ENCODE data around the gene UNC13D. TPM values are rescaled to one million over a fixed set of nuclear protein-coding genes. Genes with fewer than 3 reads are reported as not detected.
A peak's percentile ranks its signal among the peaks of the same experiment; 100 is the strongest.

UNC13D gene
- total and polyA plus RNA-seq, 3 experiments from 2014 or later: 90.3 to 154 (median 143) TPM

DNA sequence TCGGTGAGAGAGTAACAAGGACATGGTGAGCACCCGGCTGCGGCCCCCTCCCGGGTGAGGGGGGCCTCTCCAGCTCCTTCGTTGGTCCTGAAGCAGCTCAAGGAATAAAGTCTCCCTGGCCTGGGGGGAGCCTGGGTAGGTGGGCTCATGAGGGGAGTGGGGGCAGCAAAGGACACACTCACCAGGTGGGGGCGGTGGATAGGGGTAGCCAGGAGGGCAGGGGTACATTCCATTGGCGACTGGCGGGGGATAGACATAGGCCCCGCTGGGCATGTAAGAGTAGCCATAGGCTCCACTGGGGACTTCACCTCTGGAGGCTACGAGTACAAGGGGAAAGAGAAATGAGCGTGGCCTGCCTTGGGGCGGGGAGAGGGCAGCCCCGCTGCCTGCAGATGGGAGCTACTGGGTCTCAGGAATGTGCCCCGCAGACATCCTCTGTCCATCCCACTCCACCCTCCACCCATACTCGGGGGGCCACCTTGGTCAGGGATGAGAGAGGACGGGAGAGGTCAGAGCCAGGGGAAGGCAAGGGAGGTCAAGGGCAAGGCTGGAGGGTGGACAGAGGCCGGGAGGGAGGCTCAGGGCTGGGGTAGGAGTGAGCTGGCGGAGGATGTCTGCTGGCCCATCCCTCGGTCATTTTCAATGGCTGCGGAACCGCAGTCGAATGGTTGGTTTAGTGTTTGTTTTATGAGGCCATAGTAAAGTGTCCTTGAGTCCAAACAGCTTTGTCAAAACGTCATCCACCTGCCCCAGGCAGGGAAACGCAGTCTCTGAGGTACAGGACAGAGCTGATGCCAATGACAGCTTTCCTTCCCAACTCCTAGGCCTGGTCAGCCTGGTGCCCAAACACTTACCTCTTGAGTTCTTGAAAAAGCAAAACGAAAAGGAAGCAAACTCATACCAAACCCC is 3.7 kb upstream of the UNC13D start:
- H3K4me3 ChIP-seq (ENCODE audit: low read length): no peak overlapping the region
- H3K4me1 ChIP-seq (ENCODE audit: insufficient read depth, low read length): peaks cover 26% of the 10 kb centered on the region
- Mint-ChIP-seq H3K36me3 (peaks cover 3 to 76% (median 9%) of the 10 kb centered on the region in 3 donors), H3K27me3 (no peaks in the 10 kb centered on the region), H3K4me1 (peaks cover 15 to 34% (median 17%) of the 10 kb centered on the region in 3 donors), H3K4me3 (peak overlapping the region in 2 of 7 donors; percentile 51 to 84), H3K27ac (peak overlapping the region; percentile 56 to 95 (median 86)), H3K9me3 (no peaks in the 10 kb centered on the region)
- H3K27ac ChIP-seq (ENCODE audit: low read depth, low read length): no peak overlapping the region
- CTCF ChIA-PET: interaction anchor here (0.7 to 5.6 kb wide), 22 partner anchors 7 to 94 kb away, joined by 3 to 38 read pairs (median 4); partner anchors contain the start of genes GALK1, TRIM65 and WBP2
- no peak for DNase-seq
- no peaks in the 10 kb centered on the region for H3K9me3 ChIP-seq (ENCODE audit: low read length)
- H3K36me3 ChIP-seq (ENCODE audit: insufficient read depth, low read length): peaks cover 37% of the 10 kb centered on the region
- no peaks in the 10 kb centered on the region for H3K27me3 ChIP-seq (ENCODE audit: insufficient read depth, low read length, poor library complexity, severe bottlenecking)
- POLR2A ChIA-PET: interaction anchor here (0.6 to 1.2 kb wide), 8 partner anchors 9 to 94 kb away, joined by 3 to 7 read pairs (median 3); partner anchors contain the start of gene GALK1

DNA sequence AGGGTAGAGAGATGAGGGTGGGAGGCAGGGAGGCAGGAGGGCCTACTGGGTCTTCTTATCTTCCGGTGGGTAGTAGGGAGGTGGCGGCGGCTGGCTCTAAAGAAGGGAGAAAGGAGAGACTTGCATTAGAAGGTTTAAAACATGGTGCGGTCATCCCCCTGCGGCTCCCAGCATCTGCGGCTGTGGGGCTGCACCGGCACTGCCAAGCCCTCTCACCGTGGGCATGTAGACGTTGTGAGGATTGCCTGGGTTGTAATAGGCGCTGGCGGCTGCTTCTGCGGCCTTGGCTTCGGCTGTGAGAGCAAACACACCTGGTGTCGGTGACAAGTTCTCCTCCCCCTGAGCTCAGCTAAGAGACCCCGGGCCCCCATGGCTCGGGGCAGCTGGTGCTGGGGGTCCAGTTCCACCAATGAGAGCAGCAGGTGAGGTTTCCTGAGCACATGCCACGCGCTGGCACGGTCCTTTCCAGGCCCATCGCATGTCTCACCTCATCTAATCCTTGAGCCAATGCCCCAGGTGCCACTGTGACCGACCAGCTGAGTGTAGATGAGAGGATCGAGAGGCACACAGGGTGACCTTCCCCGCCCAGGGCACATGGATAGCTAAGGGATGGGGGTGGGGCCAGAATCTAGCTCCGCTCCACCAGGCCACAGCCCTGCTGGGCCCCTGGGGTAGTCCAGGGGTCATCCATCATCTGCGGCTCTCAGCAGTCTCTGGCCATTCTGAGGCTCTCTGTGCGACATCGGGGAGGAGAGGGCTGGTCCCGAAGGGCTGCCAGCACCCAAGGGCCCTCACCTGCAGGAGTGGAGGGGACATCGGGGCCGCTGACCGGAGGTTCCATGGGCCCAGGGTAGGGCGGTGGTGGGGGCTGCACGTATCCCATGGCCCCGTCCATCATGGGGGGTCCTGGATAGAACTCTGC is 2.7 kb upstream of the UNC13D start:
- peaks cover 16 to 35% (median 16%) of the 10 kb centered on the region in 3 donors for H3K4me1 Mint-ChIP-seq
- H3K4me3 ChIP-seq (ENCODE audit: low read length): no peak overlapping the region
- no peaks in the 10 kb centered on the region for H3K27me3 ChIP-seq (ENCODE audit: insufficient read depth, low read length, poor library complexity, severe bottlenecking)
- no peaks in the 10 kb centered on the region for H3K27me3 Mint-ChIP-seq
- H3K27ac ChIP-seq (ENCODE audit: low read depth, low read length): no peak overlapping the region
- ChIA-PET CTCF (interaction anchor here (0.6 to 5.6 kb wide), 16 partner anchors 8 to 93 kb away, joined by 3 to 38 read pairs (median 8); partner anchors contain the start of genes GALK1, TRIM65 and WBP2), POLR2A (interaction anchor here (0.6 to 4.9 kb wide), 3 partner anchors 8 to 82 kb away, joined by 3 to 61 read pairs (median 5); partner anchors contain the start of genes GALK1 and WBP2)
- H3K4me3 Mint-ChIP-seq: peak overlapping the region in 1 of 7 donors; percentile 50
- H3K9me3 Mint-ChIP-seq: no peaks in the 10 kb centered on the region
- H3K36me3 Mint-ChIP-seq: peaks cover 3 to 74% (median 9%) of the 10 kb centered on the region in 3 donors
- peak overlapping the region in 3 of 8 donors; percentile 9 to 78 (median 50) for H3K27ac Mint-ChIP-seq
- no peaks in the 10 kb centered on the region for H3K9me3 ChIP-seq (ENCODE audit: low read length)
- H3K4me1 ChIP-seq (ENCODE audit: insufficient read depth, low read length): peaks cover 35% of the 10 kb centered on the region
- DNase-seq: no peak
- H3K36me3 ChIP-seq (ENCODE audit: insufficient read depth, low read length): peaks cover 42% of the 10 kb centered on the region

DNA sequence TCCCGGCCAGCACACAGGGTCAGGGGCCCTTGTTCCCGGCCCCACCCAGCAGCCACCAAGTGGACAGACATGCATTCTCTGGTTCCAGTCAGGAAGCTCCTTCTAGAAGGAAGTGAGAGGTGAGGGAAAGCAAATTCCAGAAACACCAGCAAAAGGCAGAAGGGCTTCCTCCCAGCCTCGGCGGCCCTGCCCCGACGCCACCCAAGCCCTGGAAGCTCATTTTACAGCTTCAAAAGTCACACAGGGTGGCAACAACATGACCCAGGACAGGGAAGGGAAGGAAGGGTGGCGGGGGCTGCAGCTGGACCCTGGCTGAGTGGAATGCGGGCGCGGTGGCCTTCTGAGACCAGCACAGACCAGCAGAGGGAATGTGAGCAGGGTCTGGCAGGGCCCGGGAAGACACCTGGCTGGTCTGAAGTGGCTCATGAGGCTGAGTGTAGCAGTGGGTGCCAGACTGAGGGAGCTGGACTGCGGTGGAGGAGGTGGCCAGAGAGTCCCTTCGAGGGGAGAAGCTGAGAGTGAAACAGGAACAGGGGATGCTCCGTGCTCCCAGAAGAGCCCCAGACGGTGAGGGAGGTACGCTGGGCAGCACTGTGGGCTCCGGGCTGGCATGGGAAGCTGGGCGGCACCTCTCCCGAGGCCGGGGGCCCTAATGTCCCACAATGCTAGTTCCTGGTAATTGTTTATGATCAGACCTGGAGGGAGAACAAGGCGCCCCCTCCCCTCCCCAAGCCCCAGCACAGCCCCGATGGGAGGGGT is 1.9 kb upstream of the UNC13D start:
- peak overlapping the region in 6 of 7 donors; percentile 19 to 84 (median 44) for H3K4me3 Mint-ChIP-seq
- H3K27ac ChIP-seq (ENCODE audit: low read depth, low read length): peak overlapping the region; percentile 89
- POLR2A ChIA-PET: interaction anchor here (1.4 to 4.9 kb wide), 3 partner anchors 9 to 68 kb away, joined by 3 to 61 read pairs (median 9); partner anchors contain the start of genes TRIM65 and WBP2

DNA sequence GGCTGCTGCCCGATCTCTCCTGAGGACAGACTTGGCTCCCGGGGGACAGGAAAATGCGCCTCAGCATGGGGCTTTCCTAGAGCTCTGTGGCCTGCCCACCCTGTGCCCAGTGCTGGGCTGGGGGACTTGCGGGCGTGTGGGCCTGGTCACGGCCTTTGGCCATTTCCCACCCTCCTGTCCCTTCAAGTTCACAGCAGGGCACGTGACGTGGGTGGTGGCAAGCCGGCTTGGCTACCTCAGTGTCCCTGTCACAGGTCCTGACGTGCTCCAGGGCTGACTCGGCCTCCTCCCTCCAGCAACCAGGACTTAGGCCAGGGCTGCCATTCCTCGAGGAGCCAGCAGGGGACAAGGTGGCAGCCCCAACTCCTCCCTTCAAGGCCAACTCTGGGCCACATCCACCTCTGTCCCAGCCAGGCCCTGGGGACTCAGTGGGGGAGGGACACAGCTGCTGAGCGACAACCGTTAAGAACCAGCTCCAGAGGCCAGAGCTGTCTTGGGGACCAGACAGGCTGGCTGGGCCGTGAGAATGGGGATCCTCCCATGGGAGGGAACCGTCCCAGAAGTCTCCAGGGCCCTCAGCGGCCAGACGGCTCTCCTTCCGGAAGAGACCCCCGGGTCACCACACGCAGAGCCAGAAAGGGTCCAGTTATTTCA is 981 bp upstream of the UNC13D start:
- Mint-ChIP-seq H3K27me3 (no peaks in the 10 kb centered on the region), H3K9me3 (no peaks in the 10 kb centered on the region), H3K4me3 (peak overlapping the region; percentile 16 to 69 (median 46)), H3K36me3 (peaks cover 3 to 69% (median 6%) of the 10 kb centered on the region in 3 donors), H3K4me1 (peaks cover 16 to 36% (median 17%) of the 10 kb centered on the region in 3 donors), H3K27ac (peak overlapping the region; percentile 30 to 89 (median 66))
- CTCF ChIA-PET: interaction anchor here (0.7 to 5.6 kb wide), 15 partner anchors 9 to 398 kb away, joined by 3 to 38 read pairs (median 5); partner anchors contain the start of genes TRIM65, UNK and WBP2
- Histone ChIP-seq H3K27ac (ENCODE audit: low read depth, low read length) (peak overlapping the region; percentile 89), H3K9me3 (ENCODE audit: low read length) (no peaks in the 10 kb centered on the region), H3K4me1 (ENCODE audit: insufficient read depth, low read length) (peaks cover 36% of the 10 kb centered on the region), H3K27me3 (ENCODE audit: insufficient read depth, low read length, poor library complexity, severe bottlenecking) (no peaks in the 10 kb centered on the region), H3K36me3 (ENCODE audit: insufficient read depth, low read length) (peaks cover 37% of the 10 kb centered on the region), H3K4me3 (ENCODE audit: low read length) (no peak overlapping the region)
- DNase-seq: peak in 4 of 5 donors; percentile 37 to 70 (median 42)
- POLR2A ChIA-PET: interaction anchor here (0.5 to 4.9 kb wide), 7 partner anchors 10 to 92 kb away, joined by 3 to 61 read pairs (median 9); partner anchors contain the start of genes TRIM65, UNK and WBP2

More for the DNA sequence above, 1.9 kb upstream of the UNC13D start:
- Mint-ChIP-seq H3K27ac (peak overlapping the region in 7 of 8 donors; percentile 14 to 78 (median 57)), H3K27me3 (no peaks in the 10 kb centered on the region), H3K36me3 (peaks cover 3 to 70% (median 6%) of the 10 kb centered on the region in 3 donors), H3K9me3 (no peaks in the 10 kb centered on the region), H3K4me1 (peaks cover 16 to 36% (median 17%) of the 10 kb centered on the region in 3 donors)
- H3K9me3 ChIP-seq (ENCODE audit: low read length): no peaks in the 10 kb centered on the region
- H3K27me3 ChIP-seq (ENCODE audit: insufficient read depth, low read length, poor library complexity, severe bottlenecking): no peaks in the 10 kb centered on the region
- no peak overlapping the region for H3K4me3 ChIP-seq (ENCODE audit: low read length)
- DNase-seq: no peak
- CTCF ChIA-PET: interaction anchor here (0.6 to 5.6 kb wide), 16 partner anchors 8 to 157 kb away, joined by 3 to 38 read pairs (median 6); partner anchors contain the start of genes GALK1, TRIM65 and WBP2
- H3K36me3 ChIP-seq (ENCODE audit: insufficient read depth, low read length): peaks cover 37% of the 10 kb centered on the region
- peaks cover 36% of the 10 kb centered on the region for H3K4me1 ChIP-seq (ENCODE audit: insufficient read depth, low read length)

DNA sequence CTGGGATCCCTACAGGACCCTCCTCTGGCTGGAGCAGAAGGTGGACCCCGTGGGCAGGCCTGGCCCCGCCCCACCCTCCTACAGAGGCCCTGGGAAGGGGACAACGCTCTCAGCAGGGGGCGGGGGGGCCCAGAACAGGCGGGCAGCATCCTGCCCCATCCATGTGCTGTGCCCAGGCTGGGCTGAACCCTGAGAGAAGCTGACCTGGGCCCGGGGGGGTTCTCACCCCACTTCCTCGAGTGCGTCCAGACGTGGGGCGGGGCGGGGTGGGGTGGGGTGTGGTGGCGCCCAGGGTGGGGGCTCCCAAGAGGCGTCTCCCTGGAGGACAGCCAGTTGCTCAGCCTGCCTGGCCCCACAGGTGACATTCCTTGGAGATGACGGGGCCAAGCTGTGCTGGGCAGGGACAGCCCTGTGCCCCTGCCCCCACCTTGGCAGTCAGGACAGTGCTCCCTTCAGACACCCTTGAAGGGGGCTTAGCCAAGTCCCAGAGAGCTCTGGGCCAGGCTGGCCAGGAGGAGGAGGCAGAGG is 390 bp upstream of the UNC13D start:
- H3K36me3 ChIP-seq (ENCODE audit: insufficient read depth, low read length): peaks cover 38% of the 10 kb centered on the region
- H3K36me3 Mint-ChIP-seq: peaks cover 3 to 70% (median 6%) of the 10 kb centered on the region in 3 donors
- no peaks in the 10 kb centered on the region for H3K9me3 ChIP-seq (ENCODE audit: low read length)
- no peaks in the 10 kb centered on the region for H3K27me3 ChIP-seq (ENCODE audit: insufficient read depth, low read length, poor library complexity, severe bottlenecking)
- H3K9me3 Mint-ChIP-seq: no peaks in the 10 kb centered on the region
- DNase-seq: peak in 2 of 5 donors; percentile 30 to 62
- POLR2A ChIA-PET: interaction anchor here (0.5 to 4.9 kb wide), 10 partner anchors 10 to 91 kb away, joined by 3 to 61 read pairs (median 8); partner anchors contain the start of genes TRIM65, UNK and WBP2
- no peaks in the 10 kb centered on the region for H3K27me3 Mint-ChIP-seq
- H3K4me1 Mint-ChIP-seq: peaks cover 16 to 37% (median 17%) of the 10 kb centered on the region in 3 donors
- CTCF ChIA-PET: interaction anchor here (0.7 to 5.6 kb wide), 14 partner anchors 10 to 397 kb away, joined by 3 to 38 read pairs (median 5); partner anchors contain the start of genes GALK1, UNK and WBP2
- H3K27ac ChIP-seq (ENCODE audit: low read depth, low read length): peak overlapping the region; percentile 89
- H3K4me3 Mint-ChIP-seq: peak overlapping the region; percentile 91 to 98 (median 93)
- peak overlapping the region; percentile 91 for H3K4me3 ChIP-seq (ENCODE audit: low read length)
- H3K27ac Mint-ChIP-seq: peak overlapping the region; percentile 94 to 97 (median 96)
- H3K4me1 ChIP-seq (ENCODE audit: insufficient read depth, low read length): peaks cover 36% of the 10 kb centered on the region

DNA sequence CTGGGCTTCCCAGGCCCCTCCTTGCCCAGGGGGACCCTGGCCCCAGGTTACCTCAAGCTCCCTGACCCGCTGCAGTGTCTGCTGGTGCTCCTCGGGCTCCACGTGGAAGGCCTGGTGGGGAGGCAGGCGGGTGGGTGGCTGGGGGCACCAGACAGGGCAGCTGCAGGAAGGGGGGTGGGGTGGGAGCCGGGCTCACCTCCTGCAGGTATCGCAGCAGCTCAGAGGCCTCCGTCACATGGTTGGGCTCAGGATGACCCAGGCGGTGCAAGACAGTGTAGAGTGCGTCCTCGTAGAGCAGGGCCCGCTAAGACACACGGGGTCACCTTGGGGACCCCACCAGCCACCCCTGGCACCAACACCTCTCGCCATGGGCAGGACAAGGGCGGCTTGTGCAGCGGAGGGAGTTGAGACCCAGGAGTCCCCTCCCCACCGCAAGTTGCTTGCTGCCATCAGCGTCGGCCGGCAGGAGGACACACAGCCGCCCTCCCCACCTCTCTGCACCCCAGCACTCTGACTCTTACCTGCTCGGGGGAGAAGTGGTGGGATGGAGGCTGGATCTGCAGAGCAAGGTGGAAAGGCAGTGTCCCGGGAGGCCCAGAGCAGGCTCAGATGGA is 1.1 kb downstream of the UNC13D start:
- H3K4me1 Mint-ChIP-seq: peaks cover 8 to 32% (median 11%) of the 10 kb centered on the region in 3 donors
- H3K36me3 ChIP-seq (ENCODE audit: insufficient read depth, low read length): peaks cover 25% of the 10 kb centered on the region

More for the DNA sequence above, 1.1 kb downstream of the UNC13D start:
- Histone ChIP-seq H3K4me1 (ENCODE audit: insufficient read depth, low read length) (peaks cover 28% of the 10 kb centered on the region), H3K27ac (ENCODE audit: low read depth, low read length) (peak overlapping the region; percentile 89), H3K27me3 (ENCODE audit: insufficient read depth, low read length, poor library complexity, severe bottlenecking) (no peaks in the 10 kb centered on the region), H3K4me3 (ENCODE audit: low read length) (peak overlapping the region; percentile 91), H3K9me3 (ENCODE audit: low read length) (no peaks in the 10 kb centered on the region)
- CTCF ChIA-PET: interaction anchor here (0.8 to 5.6 kb wide), 13 partner anchors 10 to 95 kb away, joined by 3 to 38 read pairs (median 5); partner anchors contain the start of genes GALK1, TRIM65, UNK and WBP2
- POLR2A ChIA-PET: interaction anchor here (1.0 to 4.9 kb wide), 13 partner anchors 9 to 90 kb away, joined by 3 to 61 read pairs (median 7); partner anchors contain the start of genes TRIM65, UNK and WBP2
- H3K4me3 Mint-ChIP-seq: peak overlapping the region; percentile 91 to 98 (median 93)
- peaks cover 0 to 69% (median 0%) of the 10 kb centered on the region in 3 donors for H3K36me3 Mint-ChIP-seq
- DNase-seq: peak in 1 of 5 donors; percentile 28
- H3K9me3 Mint-ChIP-seq: no peaks in the 10 kb centered on the region
- H3K27ac Mint-ChIP-seq: peak overlapping the region; percentile 88 to 97 (median 95)
- no peaks in the 10 kb centered on the region for H3K27me3 Mint-ChIP-seq

Data from CD8-positive, alpha-beta memory T cell (primary cell).